Measurements from ENCODE around the gene C18orf32. TPM values are rescaled to one million over a fixed set of nuclear protein-coding genes. Genes with fewer than 3 reads are reported as not detected.

C18orf32 gene
- total RNA-seq, 1 experiment from 2014 or later = 24.4 TPM

- TF ChIP-seq CTCF (conservative IDR thresholded peaks at IDR 0.05) = no peak
- Histone ChIP-seq H2BK5ac (ENCODE audit: insufficient read length, low read length) (no peak overlapping the region), H3K4me2 (ENCODE audit: insufficient read depth, insufficient read length, low read length) (no peak overlapping the region), H4K5ac (ENCODE audit: insufficient read length, low read depth, low read length) (no peak overlapping the region), H4K20me1 (ENCODE audit: control insufficient read depth, insufficient read depth, insufficient read length) (no peaks in the 10 kb centered on the region), H2BK120ac (ENCODE audit: low read depth, low read length, poor library complexity, severe bottlenecking) (no peak overlapping the region), H2AK5ac (ENCODE audit: insufficient read length, low read length) (no peak overlapping the region), H3K27ac (ENCODE audit: insufficient read length, low read depth, low read length) (no peak overlapping the region), H3K4ac (ENCODE audit: low read depth, low read length) (no peak overlapping the region), H3K9ac (ENCODE audit: extremely low read depth, insufficient read length, low read length) (no peak overlapping the region), H3K79me2 (ENCODE audit: insufficient read depth, low read length) (no peaks in the 10 kb centered on the region), H2BK20ac (ENCODE audit: low read depth, low read length, poor library complexity, severe bottlenecking) (no peak overlapping the region), H3K9me3 (ENCODE audit: control insufficient read depth, low read depth, low read length) (no peaks in the 10 kb centered on the region), H3T11ph (ENCODE audit: low read length) (no peak overlapping the region), H3K79me1 (ENCODE audit: insufficient read depth, low read depth, low read length, poor library complexity, severe bottlenecking) (no peaks in the 10 kb centered on the region), H2BK15ac (ENCODE audit: low read depth, low read length) (no peak overlapping the region), H3K23ac (ENCODE audit: insufficient read length, low read depth, low read length) (no peak overlapping the region), H3K23me2 (ENCODE audit: insufficient read length, low read depth, low read length, poor library complexity, severe bottlenecking) (no peaks in the 10 kb centered on the region), H4K91ac (ENCODE audit: insufficient read length, low read depth, low read length) (no peak overlapping the region), H3K27me3 (ENCODE audit: insufficient read depth, low read length) (no peaks in the 10 kb centered on the region), H3K18ac (ENCODE audit: insufficient read length, low read depth, low read length) (no peak overlapping the region), H4K8ac (replicated peaks; ENCODE audit: insufficient read length, low read depth, low read length) (no peak overlapping the region), H2BK12ac (ENCODE audit: insufficient read length, low read depth, low read length) (no peak overlapping the region), H3K14ac (ENCODE audit: insufficient read depth, low read length) (no peak overlapping the region), H3K56ac (ENCODE audit: insufficient read length, low read depth, low read length) (no peak overlapping the region), H3K4me1 (ENCODE audit: insufficient read depth, low read length) (peaks cover 9% of the 10 kb centered on the region; the same call in 1 of the 2 replicates), H2AFZ (ENCODE audit: low read length) (no peak overlapping the region)
- H3K9me3 Mint-ChIP-seq = peaks cover 0 to 2% of the 10 kb centered on the region in 2 experiments; a peak in 1 of 5 replicates
- no peak overlapping the region for H3K4me3 Mint-ChIP-seq
- H3K27ac Mint-ChIP-seq = no peak overlapping the region
- H3K4me1 Mint-ChIP-seq = peaks cover 20 to 21% of the 10 kb centered on the region in 2 experiments
- WGBS (ENCODE audit: extremely low coverage, insufficient read length, low lambda C conversion rate) = no CpG with 5 or more reads among the region's 2 CpGs
- H3K27me3 Mint-ChIP-seq (ENCODE audit: low read depth) = peaks cover 6% of the 10 kb centered on the region
- DNase-seq = no peak
- H3K36me3 Mint-ChIP-seq (ENCODE audit: insufficient read depth in 1 of 3, low read depth in 3 of 3) = no peaks in the 10 kb centered on the region
Observed at GRCh38 chr18:49467019-49467563, 19.9 kb downstream of the C18orf32 start.

Data from H9 (cell line).